HFF-Myc (cell line): Measurements from ENCODE around the gene TRAF1.

Source experiments
- DNase-seq: peaks from one replicate; pipeline ENCODE4 v3.0.0-alpha.2; 2011; ENCODE audit warnings: low read depth; ENCODE audit errors: extremely low read depth
- H3K4me3 ChIP-seq: replicated peaks from 2 replicates; pipeline ENCODE4 v1.5.1; 2011; ENCODE audit warnings: low read depth, mild to moderate bottlenecking, control low read depth, low read length
- TF ChIP-seq, protein P1 (sequence below): IDR thresholded peaks from 2 replicates; pipeline ENCODE4 v1.5.1; 2012; ENCODE audit warnings: mild to moderate bottlenecking, low read depth, low read length, control low read depth; ENCODE audit errors: missing control alignments

The TRAF1 gene

DNA sequence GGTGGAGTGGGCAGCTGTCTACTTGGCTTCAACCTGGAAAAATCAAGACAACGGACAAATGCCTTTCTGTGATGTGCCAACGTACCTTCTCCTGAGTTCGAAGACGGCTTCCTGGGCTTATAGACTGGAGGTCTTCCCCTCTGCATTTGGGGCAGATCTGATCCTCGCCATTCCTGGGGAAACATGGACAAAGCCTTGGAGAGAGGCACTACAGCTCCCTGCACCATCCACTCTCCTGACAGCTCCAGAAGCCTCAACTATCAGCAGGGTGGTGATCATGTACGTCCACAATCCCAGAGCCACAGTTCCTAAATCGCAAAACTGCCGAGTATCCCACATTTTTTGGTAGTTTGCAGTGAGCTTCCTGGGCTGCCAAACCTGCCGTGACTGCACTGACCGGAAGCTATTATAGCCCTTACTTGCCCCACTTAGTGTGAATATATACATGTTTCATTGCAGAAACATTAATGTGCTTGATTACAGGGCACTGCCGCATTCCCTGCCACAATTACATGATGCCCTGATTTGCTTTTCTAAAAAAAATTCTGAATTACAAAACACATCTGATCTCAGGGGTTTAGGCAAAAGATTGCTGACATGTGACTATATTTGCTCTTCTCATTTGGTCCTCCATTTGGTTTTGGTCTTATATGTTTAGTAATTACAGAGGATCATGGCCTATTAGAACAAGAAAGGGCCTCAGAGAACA lies 2.8 kb downstream of the TRAF1 start:
- TF ChIP-seq, protein P1, sequence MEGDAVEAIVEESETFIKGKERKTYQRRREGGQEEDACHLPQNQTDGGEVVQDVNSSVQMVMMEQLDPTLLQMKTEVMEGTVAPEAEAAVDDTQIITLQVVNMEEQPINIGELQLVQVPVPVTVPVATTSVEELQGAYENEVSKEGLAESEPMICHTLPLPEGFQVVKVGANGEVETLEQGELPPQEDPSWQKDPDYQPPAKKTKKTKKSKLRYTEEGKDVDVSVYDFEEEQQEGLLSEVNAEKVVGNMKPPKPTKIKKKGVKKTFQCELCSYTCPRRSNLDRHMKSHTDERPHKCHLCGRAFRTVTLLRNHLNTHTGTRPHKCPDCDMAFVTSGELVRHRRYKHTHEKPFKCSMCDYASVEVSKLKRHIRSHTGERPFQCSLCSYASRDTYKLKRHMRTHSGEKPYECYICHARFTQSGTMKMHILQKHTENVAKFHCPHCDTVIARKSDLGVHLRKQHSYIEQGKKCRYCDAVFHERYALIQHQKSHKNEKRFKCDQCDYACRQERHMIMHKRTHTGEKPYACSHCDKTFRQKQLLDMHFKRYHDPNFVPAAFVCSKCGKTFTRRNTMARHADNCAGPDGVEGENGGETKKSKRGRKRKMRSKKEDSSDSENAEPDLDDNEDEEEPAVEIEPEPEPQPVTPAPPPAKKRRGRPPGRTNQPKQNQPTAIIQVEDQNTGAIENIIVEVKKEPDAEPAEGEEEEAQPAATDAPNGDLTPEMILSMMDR = no peak
- DNase-seq = no peak
- H3K4me3 ChIP-seq = no peak overlapping the region

DNA sequence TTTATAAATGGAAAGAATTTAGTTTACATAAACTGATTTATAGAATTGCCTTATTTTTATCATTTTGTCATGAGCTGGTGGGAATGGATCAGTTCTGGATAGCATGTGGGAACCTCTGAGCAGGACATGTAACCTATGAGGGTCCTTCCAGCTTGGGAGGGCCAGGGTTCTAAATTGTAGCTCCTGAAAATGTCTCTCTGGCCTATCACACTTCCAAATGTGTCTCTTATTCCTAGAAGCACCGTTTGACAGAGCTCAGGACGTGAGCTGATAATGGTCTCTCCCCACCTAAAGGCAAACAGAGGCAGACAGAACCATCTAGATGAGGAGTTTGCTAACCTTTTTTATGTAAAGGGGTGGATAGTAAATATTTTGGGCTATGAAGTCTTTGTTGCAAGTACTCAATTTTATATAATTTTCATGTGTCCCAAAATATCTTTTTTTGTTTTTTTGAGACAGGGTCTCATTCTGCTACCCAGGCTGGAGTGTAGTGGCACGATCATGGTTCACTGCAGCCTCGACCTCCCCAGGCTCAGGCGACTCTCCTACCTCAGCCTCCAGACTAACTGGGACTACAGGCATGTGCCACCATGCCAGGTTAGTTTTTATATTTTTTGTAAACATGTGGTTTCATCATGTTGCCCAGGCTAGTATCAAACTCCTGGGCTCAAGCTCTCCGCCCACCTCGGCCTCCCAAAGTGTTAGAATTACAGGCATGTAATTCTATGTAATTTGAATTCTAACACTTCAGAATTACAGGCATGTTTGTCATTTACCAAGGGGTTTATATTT lies 4.0 kb downstream of the TRAF1 start:
- TF ChIP-seq, protein P1 = no peak
- H3K4me3 ChIP-seq = no peak overlapping the region
- no peak for DNase-seq

DNA sequence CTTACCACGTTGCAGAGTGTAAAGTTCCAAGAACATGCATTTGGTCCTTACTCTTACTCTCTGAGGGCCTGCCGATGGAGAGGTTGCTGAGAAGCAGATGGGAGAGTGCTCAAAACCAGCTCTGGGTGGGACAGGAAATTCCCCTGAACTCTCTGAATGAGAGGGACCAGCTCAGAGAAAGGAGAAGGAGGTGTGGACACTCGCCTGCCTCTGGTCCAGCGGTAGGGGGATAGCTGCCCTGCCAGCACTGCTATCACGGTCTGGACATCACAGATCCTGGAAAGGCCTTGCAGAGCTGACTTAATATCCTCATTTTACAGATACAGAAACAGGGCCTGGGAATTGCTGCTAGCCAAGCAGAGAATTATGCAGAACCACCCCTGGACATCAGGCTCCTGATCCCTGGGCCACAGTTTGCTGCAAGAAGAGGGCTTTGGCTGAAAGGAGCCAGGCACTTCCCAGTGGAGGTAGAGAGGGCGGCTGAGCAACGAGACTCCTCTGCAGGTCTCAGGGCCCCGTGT lies 4.9 kb downstream of the TRAF1 start:
- no peak for DNase-seq
- no peak overlapping the region for H3K4me3 ChIP-seq
- TF ChIP-seq, protein P1 = no peak

DNA sequence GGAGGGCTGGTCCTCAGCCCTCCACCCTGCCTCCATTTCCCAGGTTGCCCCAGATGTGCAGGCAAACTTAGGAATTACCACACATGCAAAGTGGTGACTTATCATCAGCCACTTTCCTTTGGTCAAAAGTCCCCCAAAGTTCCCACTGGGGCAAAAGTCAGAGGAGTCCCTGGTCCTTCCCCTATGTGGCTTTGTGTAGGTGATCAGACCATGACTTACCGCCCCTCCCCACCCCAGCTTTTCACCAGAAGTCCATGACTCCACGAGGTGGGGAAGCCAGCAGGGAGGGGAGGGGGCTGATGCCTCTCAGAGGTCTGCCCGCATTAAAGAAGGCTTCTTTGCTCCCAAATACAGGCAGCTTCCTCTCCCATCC lies 5.8 kb downstream of the TRAF1 start:
- no peak overlapping the region for H3K4me3 ChIP-seq
- TF ChIP-seq, protein P1 = no peak
- DNase-seq = no peak

DNA sequence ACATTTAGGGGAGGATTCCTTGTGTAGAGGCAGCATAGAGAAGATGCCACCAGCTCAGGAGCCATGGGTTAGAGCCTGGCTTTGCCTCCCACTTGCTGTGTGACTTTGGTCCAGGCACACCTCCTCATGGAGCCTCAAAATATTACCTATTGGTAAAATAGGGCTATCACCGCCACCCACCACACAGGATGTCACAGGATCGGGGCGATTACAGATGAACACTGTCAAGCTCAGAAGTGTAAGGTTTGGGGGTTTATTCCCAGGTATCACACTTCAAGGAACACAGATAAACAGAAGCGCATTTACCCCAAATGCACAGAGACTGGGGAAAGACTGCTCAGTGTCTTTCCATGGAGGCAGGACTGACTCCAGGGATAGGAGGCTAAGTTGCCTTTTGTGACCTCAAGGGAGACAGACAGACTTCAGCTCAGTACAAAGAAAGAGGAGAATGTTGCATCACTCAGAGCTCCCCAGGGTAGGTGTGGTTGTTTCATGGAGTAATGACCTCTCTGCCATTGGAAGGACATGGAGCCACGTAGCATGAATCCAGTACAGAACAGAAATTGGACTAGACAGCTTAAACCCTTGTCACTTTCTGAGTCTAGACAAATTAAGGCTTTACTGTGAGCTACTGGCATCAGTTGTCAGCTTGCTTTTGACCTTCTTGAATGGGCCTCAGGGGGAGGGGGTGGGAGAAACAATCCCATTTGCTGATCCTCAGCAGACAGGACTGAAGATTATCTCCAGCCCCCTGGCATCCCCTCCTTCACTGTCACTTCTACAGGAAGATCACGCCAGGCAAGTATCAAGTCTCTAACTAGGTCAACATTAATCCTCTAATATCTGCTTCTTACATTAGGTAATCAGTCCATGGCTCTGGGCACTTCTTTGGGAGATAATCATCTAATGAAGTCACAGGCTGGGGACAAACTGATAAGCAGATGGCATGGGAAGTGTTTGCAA lies 6.5 kb downstream of the TRAF1 start:
- TF ChIP-seq, protein P1 = no peak
- H3K4me3 ChIP-seq = no peak overlapping the region
- DNase-seq = no peak

DNA sequence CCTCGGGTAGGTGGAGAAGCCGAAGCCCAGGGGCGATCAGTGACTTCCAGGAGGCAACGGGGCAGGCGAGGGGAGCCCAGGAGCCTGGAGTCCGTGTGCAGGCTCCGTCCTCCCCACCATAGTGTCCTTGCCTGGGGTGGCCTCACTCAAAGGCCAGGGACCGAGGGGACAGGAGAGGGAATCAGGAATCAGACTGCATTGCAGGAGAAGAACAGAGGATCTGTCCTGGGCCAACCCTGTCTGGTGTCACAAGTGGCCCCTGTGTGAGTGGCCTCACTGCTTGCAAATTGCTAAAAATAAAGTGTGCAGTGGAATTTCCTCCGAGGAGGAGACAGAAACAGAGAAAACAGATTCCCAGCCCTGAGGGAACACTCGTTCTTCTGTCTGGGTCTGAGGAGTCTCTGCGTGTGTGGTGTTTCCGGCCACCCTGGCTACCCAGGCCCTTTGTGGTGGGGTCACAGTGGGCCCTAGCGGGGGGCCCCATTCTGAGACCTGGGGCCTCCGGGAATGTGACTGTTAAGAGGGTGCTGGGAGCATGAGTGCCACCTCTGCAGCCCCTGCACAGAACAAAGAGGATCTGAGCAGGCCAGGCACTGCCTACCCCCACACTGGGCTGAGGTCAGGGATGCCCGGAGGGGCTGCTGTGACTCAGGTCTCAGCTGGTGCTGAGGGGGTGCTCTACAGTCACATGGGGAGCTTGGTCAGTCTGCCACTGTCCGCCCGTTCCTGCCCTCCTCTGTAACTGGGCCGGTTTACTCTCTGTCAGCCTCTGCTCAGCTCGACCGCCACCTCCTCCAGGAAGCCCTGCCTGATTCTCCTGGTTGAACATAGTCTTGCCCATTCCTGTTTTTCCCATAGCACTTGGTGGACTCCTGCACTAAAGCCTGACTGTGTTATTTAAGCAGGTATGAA lies 7.4 kb downstream of the TRAF1 start:
- TF ChIP-seq, protein P1 = no peak

More for the DNA sequence above, 7.4 kb downstream of the TRAF1 start:
- H3K4me3 ChIP-seq = no peak overlapping the region
- DNase-seq = no peak
